ENCODE results near the gene SCT. TPM values are rescaled to one million over a fixed set of nuclear protein-coding genes. Genes with fewer than 3 reads are reported as not detected.

SCT gene
- total and polyA plus RNA-seq, 2 donors (not counting 3 experiments of a cell fraction or from before 2014, with no cell fraction given), result not detected

- DNase-seq (ENCODE audit: low read depth, low spot score) (peak; percentile 90), FAIRE-seq (peak; percentile 92)
- Histone ChIP-seq H3K27me3 (ENCODE audit: control insufficient read depth in 2 of 2, insufficient read depth in 2 of 2, low read length in 2 of 2) (no peaks in the 10 kb centered on the region), H3K36me3 (ENCODE audit: control insufficient read depth in 2 of 2, extremely low read depth in 1 of 2, insufficient read depth in 2 of 2, low read length in 2 of 2) (peaks cover 3 to 24% of the 10 kb centered on the region in 2 experiments), H4K20me1 (replicated peaks; ENCODE audit: control insufficient read depth, extremely low read depth, insufficient read depth, low read length) (no peaks in the 10 kb centered on the region), H3K4me3 (replicated peaks in 1 of 3; ENCODE audit: insufficient read depth in 1 of 3, low read depth in 1 of 3, low read length in 3 of 3) (peak within 1 kb of the TSS; percentile 41 to 77 (median 47)), H3K4me1 (ENCODE audit: control insufficient read depth, extremely low read depth, insufficient read depth, low read length) (peaks cover 6% of the 10 kb centered on the region), H3K79me2 (ENCODE audit: control insufficient read depth, insufficient read depth, low read length) (no peaks in the 10 kb centered on the region), H2AFZ (ENCODE audit: low read depth, low read length) (peak within 1 kb of the TSS; percentile 49), H3K27ac (ENCODE audit: insufficient read depth, low read depth, low read length) (peak within 1 kb of the TSS; percentile 74), H3K9me1 (replicated peaks; ENCODE audit: control insufficient read depth, extremely low read depth, insufficient read depth, low read length) (no peaks in the 10 kb centered on the region), H3K9me3 (replicated peaks; ENCODE audit: control insufficient read depth, insufficient read depth, low read length) (no peaks in the 10 kb centered on the region), H3K9ac (replicated peaks; ENCODE audit: extremely low read depth, insufficient read depth, low read length) (peak within 1 kb of the TSS; percentile 76), H3K4me2 (ENCODE audit: insufficient read depth, low read length) (peak within 1 kb of the TSS; percentile 51)
- ChIA-PET CTCF (no interaction called here), POLR2A (interaction anchor here (0.6 kb wide), 1 partner anchor 48 kb away, joined by 3 read pairs; no protein-coding TSS in a partner anchor)
- dilution Hi-C loops (cut with MboI; ENCODE audit: extremely low pct_ligation_motif_present, low sequenced_read_pairs), result no loop called here
- TF ChIP-seq MYC (IDR thresholded peaks at IDR 0.05; ENCODE audit: low read depth, low read length) (no peak), POLR2AphosphoS5 (IDR thresholded peaks at IDR 0.05; ENCODE audit: insufficient read depth, low read depth, low read length) (peak; percentile 96), POLR2A (IDR thresholded peaks at IDR 0.05; ENCODE audit: low read depth, low read length) (peak; percentile 98)
- BruUV-seq (replicated peaks), result no TSS peak
- intact Hi-C loops (cut with micrococcal nuclease), result no loop called here
These were observed 11.3 kb downstream of the SCT start, which contains the start of gene IRF7 for GRCh38 chr11:615504-616319. Gene IRF7 (minus strand): TSS chr11:615950. CDS start chr11:615364, 586 bp downstream.

GRCh38 chr11:614623-615503 is 12.1 kb downstream of the SCT start:
- dilution Hi-C loops (cut with MboI; ENCODE audit: extremely low pct_ligation_motif_present, low sequenced_read_pairs) (no loop called here), intact Hi-C loops (cut with micrococcal nuclease) (loop anchor here (5.0 kb wide), 1 partner anchor 38 kb away; the partner anchor contains the start of gene PHRF1)
- peak overlapping the region; percentile 74 for H3K27ac ChIP-seq (ENCODE audit: insufficient read depth, low read depth, low read length)
- H3K4me1 ChIP-seq (ENCODE audit: control insufficient read depth, extremely low read depth, insufficient read depth, low read length), result peaks cover 6% of the 10 kb centered on the region
- H4K20me1 ChIP-seq (replicated peaks; ENCODE audit: control insufficient read depth, extremely low read depth, insufficient read depth, low read length), result no peaks in the 10 kb centered on the region
- H3K4me2 ChIP-seq (ENCODE audit: insufficient read depth, low read length), result peak overlapping the region; percentile 51
- H2AFZ ChIP-seq (ENCODE audit: low read depth, low read length), result no peak overlapping the region
- H3K9me1 ChIP-seq (replicated peaks; ENCODE audit: control insufficient read depth, extremely low read depth, insufficient read depth, low read length), result no peaks in the 10 kb centered on the region
- peaks cover 3 to 29% of the 10 kb centered on the region in 2 experiments for H3K36me3 ChIP-seq (ENCODE audit: control insufficient read depth in 2 of 2, extremely low read depth in 1 of 2, insufficient read depth in 2 of 2, low read length in 2 of 2)
- ChIA-PET CTCF (no interaction called here), POLR2A (interaction anchor here (0.6 kb wide), 1 partner anchor 47 kb away, joined by 3 read pairs; no protein-coding TSS in a partner anchor)
- TSS peak; percentile 66 for BruUV-seq (replicated peaks)
- no peaks in the 10 kb centered on the region for H3K9me3 ChIP-seq (replicated peaks; ENCODE audit: control insufficient read depth, insufficient read depth, low read length)
- no peaks in the 10 kb centered on the region for H3K79me2 ChIP-seq (ENCODE audit: control insufficient read depth, insufficient read depth, low read length)
- H3K9ac ChIP-seq (replicated peaks; ENCODE audit: extremely low read depth, insufficient read depth, low read length), result peak overlapping the region; percentile 76
- no peak for FAIRE-seq
- TF ChIP-seq POLR2A (IDR thresholded peaks at IDR 0.05; ENCODE audit: low read depth, low read length) (no peak), MAX (IDR thresholded peaks at IDR 0.05; ENCODE audit: insufficient read depth, insufficient read length) (no peak), EZH2 (IDR thresholded peaks at IDR 0.05; ENCODE audit: borderline replicate concordance, low read depth, low read length, severe bottlenecking) (no peak), GATA2 (IDR thresholded peaks at IDR 0.05; ENCODE audit: insufficient read depth, insufficient read length, low read depth, low read length) (no peak)
- no peak for DNase-seq (ENCODE audit: low read depth, low spot score)
- no peaks in the 10 kb centered on the region for H3K27me3 ChIP-seq (ENCODE audit: control insufficient read depth in 2 of 2, insufficient read depth in 2 of 2, low read length in 2 of 2)
- peak overlapping the region; percentile 41 to 77 (median 47) for H3K4me3 ChIP-seq (replicated peaks in 1 of 3; ENCODE audit: insufficient read depth in 1 of 3, low read depth in 1 of 3, low read length in 3 of 3)

All from endothelial cell of umbilical vein (primary cell).